HepG2 (cell line): ENCODE results near the gene CAMTA1. TPM values are rescaled to one million over a fixed set of nuclear protein-coding genes. Genes with fewer than 3 reads are reported as not detected.

Experiments used
- ATAC-seq: fragments of 200-7000 bp; cut with Tn5 transposase; 3 replicates; pipeline ENCODE4 v1.9.1; 2020; ENCODE audit warnings: mild to moderate bottlenecking, moderate library complexity
- BruUV-seq: library from RNA; stranded (reverse); fragments of 400-500 nt; replicated peaks from 2 replicates; lab custom pipeline; 2021; lab: Mats Ljungman, UMichigan
- CTCF ChIA-PET: fragments of 300-600 bp; formaldehyde crosslinking; extraction: SDS; loops from one replicate; lab custom pipeline; 2021; ENCODE audit warnings: low total read pairs, inconsistent platforms, low intra/inter-chr PET ratio; lab: Yijun Ruan, JAX
- POLR2A ChIA-PET: fragments of 350-600 bp; sonication (Branson Sonifier 250); formaldehyde crosslinking; loops from one replicate; lab custom pipeline; 2020; ENCODE audit warnings: antibody characterized with exemption, inconsistent platforms; lab: Yijun Ruan, JAX
- DNase-seq: peaks from one replicate; pipeline ENCODE4 v3.0.0-alpha.2; 2015; ENCODE audit warnings: low spot score
- FAIRE-seq: peaks from 3 replicates; lab custom pipeline; 2011; peaks lifted over from hg19 to GRCh38; lab: Jason Lieb, UNC
- H2AFZ ChIP-seq: one replicate; pipeline ENCODE4 v1.6.1; 2011; ENCODE audit warnings: low read length, inconsistent platforms
- H3K27ac ChIP-seq: fragments of 300-600 bp; 3 replicates; pipeline ENCODE4 v1.8.0; 2011; ENCODE audit warnings: mixed run types, mild to moderate bottlenecking, mixed read lengths, low read length, inconsistent platforms; ENCODE audit not compliant: insufficient read depth; ENCODE audit errors: extremely low read length
- H3K27me3 ChIP-seq, 2 experiments: fragments of 200-600 bp in 1 of 2; 2 replicates in 1 of 2; 3 replicates in 1 of 2; pipeline versions ENCODE4 v1.6.0 to v1.8.0; 2011; ENCODE audit warnings: low read length in 2 of 2, mild to moderate bottlenecking in 2 of 2, moderate library complexity in 2 of 2, inconsistent platforms in 1 of 2; ENCODE audit not compliant: insufficient read depth in 2 of 2, control insufficient read depth in 1 of 2
- H3K36me3 ChIP-seq, 2 experiments: fragments of 200-600 bp in 1 of 2; replicated peaks in 1 of 2; 2 replicates in 1 of 2; 3 replicates in 1 of 2; pipeline versions ENCODE4 v1.5.1 to v1.8.0; 2011; ENCODE audit warnings: low read length in 2 of 2, inconsistent platforms in 1 of 2; ENCODE audit not compliant: insufficient read depth in 2 of 2, control insufficient read depth in 1 of 2
- H3K4me1 ChIP-seq: 2 replicates; pipeline ENCODE4 v1.5.1; 2012; ENCODE audit warnings: low read length, inconsistent platforms; ENCODE audit not compliant: insufficient read depth
- H3K4me2 ChIP-seq: 2 replicates; pipeline ENCODE4 v1.6.0; 2011; ENCODE audit warnings: low read depth, low read length, inconsistent platforms
- H3K4me3 ChIP-seq, 3 experiments: fragments of 200-600 bp in 1 of 3; sonication (generic), shearing (Covaris generic) in 1 of 3; replicated peaks in 1 of 3; 2 replicates each; pipeline ENCODE4 v1.5.1; 2011 to 2016; ENCODE audit warnings: low read length in 3 of 3, inconsistent platforms in 2 of 3, low read depth in 2 of 3, mild to moderate bottlenecking in 2 of 3, control low read depth in 1 of 3, mixed read lengths in 1 of 3; ENCODE audit not compliant: insufficient read depth in 1 of 3
- H3K79me2 ChIP-seq: one replicate; pipeline ENCODE4 v1.6.1; 2011; ENCODE audit warnings: low read length, inconsistent platforms; ENCODE audit not compliant: insufficient read depth
- H3K9ac ChIP-seq: 2 replicates; pipeline ENCODE4 v1.6.0; 2011; ENCODE audit warnings: mild to moderate bottlenecking, low read depth, low read length, inconsistent platforms; ENCODE audit not compliant: insufficient read depth
- H3K9me3 ChIP-seq: 2 replicates; pipeline ENCODE4 v1.5.1; 2012; ENCODE audit warnings: mild to moderate bottlenecking, low read length
- H4K20me1 ChIP-seq: 2 replicates; pipeline ENCODE4 v1.6.0; 2011; ENCODE audit warnings: inconsistent platforms, mild to moderate bottlenecking, low read length, moderate library complexity; ENCODE audit not compliant: insufficient read depth
- FOXJ3 ChIP-seq: sonication (generic); formaldehyde crosslinking; IDR thresholded peaks from 2 replicates; pipeline ENCODE4 v1.4.0; 2020; ENCODE audit warnings: missing genetic modification reagents, mild to moderate bottlenecking, borderline replicate concordance
- GATAD1 ChIP-seq: IDR thresholded peaks from 2 replicates; pipeline ENCODE4 v1.6.1; 2016; ENCODE audit warnings: missing genetic modification reagents, missing compliant biosample characterization
- NCOR1 ChIP-seq: fragments of 200-600 bp; sonication (generic); IDR thresholded peaks from 2 replicates; pipeline ENCODE4 v1.7.0; 2017; ENCODE audit warnings: antibody characterized with exemption, low read length, borderline replicate concordance
- NPAS2 ChIP-seq: sonication (generic); formaldehyde crosslinking; IDR thresholded peaks from 2 replicates; pipeline ENCODE4 v1.8.0; 2022; ENCODE audit warnings: mild to moderate bottlenecking, missing genetic modification reagents, borderline replicate concordance
- PLRG1 ChIP-seq: fragments of 450-650 bp; conservative IDR thresholded peaks from 2 replicates; pipeline ENCODE4 v1.6.1; 2016
- ZNF468 ChIP-seq: sonication (generic); formaldehyde crosslinking; IDR thresholded peaks from 2 replicates; pipeline ENCODE4 v1.8.0; 2022; ENCODE audit warnings: mild to moderate bottlenecking, moderate library complexity, missing genetic modification reagents
- ZNF557 ChIP-seq: sonication (generic); formaldehyde crosslinking; IDR thresholded peaks from 2 replicates; pipeline ENCODE4 v1.4.0; 2020; ENCODE audit warnings: missing genetic modification reagents
- ZNF660 ChIP-seq: sonication (generic); formaldehyde crosslinking; IDR thresholded peaks from 2 replicates; pipeline ENCODE4 v1.5.1; 2020; ENCODE audit warnings: mild to moderate bottlenecking, low read depth, missing genetic modification reagents, borderline replicate concordance
- ZSCAN29 ChIP-seq: sonication (generic); formaldehyde crosslinking; conservative IDR thresholded peaks from 2 replicates; pipeline ENCODE4 v1.4.0; 2020; ENCODE audit warnings: mild to moderate bottlenecking, missing genetic modification reagents
- WGBS: methylation state at CpG from one replicate; pipeline ENCODE4 v1.1.6; 2017; ENCODE audit warnings: low lambda C conversion rate; 5-methylcytosine and 5-hydroxymethylcytosine counted together
- in situ Hi-C: cut with HindIII; loops from 2 replicates; pipeline ENCODE4 v1.10.0; 2017; ENCODE audit warnings: low pct_unique_long_range_greater_than_20kb; ENCODE audit not compliant: extremely low pct_ligation_motif_present
- intact Hi-C: fragments of 100-400 bp; cut with micrococcal nuclease; formaldehyde crosslinking; loops from one replicate; pipeline ENCODE4 v1.10.0; 2022; ENCODE audit not compliant: unreplicated experiment
- polyA plus RNA-seq, 8 experiments: library from polyadenylated mRNA; depleted of rRNA in 3 of 8; stranded (reverse) in 7 of 8; unstranded in 1 of 8; fragments of >200 nt; fragmentation: Illumina TruSeq in 4 of 8; extraction: Trizol in 4 of 8; gene quantifications; 2 replicates each; pipeline versions ENCODE4 v1.2.1 to v1.2.3, GENCODE V29; 2011 to 2016; ENCODE audit warnings: low read depth in 4 of 8, missing spikeins in 1 of 8, mixed read lengths in 1 of 8; ENCODE audit not compliant: insufficient read depth in 1 of 8
- total RNA-seq, 5 experiments: library from RNA; depleted of rRNA; stranded (reverse); fragments of >200 nt; fragmentation: Illumina TruSeq; extraction: Trizol; gene quantifications; 2 replicates each; pipeline ENCODE4 v1.2.3, GENCODE V29; 2016; ENCODE audit warnings: low read depth in 1 of 5
- TF ChIP-seq, protein P1 (sequence below): sonication (generic); formaldehyde crosslinking; IDR thresholded peaks from 2 replicates; pipeline ENCODE4 v1.4.0; 2020; ENCODE audit warnings: missing genetic modification reagents
- TF ChIP-seq, protein P2 (sequence below): sonication (generic); formaldehyde crosslinking; IDR thresholded peaks from 2 replicates; pipeline ENCODE4 v1.8.0; 2022; ENCODE audit warnings: mild to moderate bottlenecking, missing genetic modification reagents, moderate library complexity
- TF ChIP-seq, protein P3 (sequence below): sonication (generic); formaldehyde crosslinking; IDR thresholded peaks from 2 replicates; pipeline ENCODE4 v1.8.0; 2022; ENCODE audit warnings: low read depth, missing genetic modification reagents
- TF ChIP-seq, protein P4 (sequence below): fragments of 450-650 bp; IDR thresholded peaks from 2 replicates; pipeline ENCODE4 v1.6.1; 2017

The CAMTA1 gene
- total and polyA plus RNA-seq, 2 of the 13 experiments (the other 11 are each of a cell fraction or from before 2014, with no cell fraction given), result 25.0 to 36.4 TPM

DNA sequence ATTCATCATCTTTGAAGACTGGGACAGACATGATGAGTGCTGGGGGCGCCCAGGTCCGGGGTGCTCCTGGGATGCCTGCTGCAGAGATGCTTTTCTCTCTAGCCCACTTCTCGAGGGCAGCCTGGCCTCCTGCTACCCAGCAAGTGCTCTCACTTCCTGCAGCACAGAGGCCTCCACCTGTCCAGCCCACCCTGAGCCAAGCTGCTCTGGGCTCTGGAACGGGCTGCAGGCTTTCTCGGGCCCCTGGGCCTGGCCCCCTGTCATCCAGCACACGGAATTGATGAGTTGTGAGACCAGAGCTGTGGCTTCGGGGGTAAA is 516.4 kb downstream of the CAMTA1 start:
- TF ChIP-seq PLRG1, result no peak
- no peak for TF ChIP-seq ZNF468
- no peak for TF ChIP-seq FOXJ3 (CRISPR knock-in tag)
- TF ChIP-seq GATAD1 (CRISPR knock-in tag), result no peak
- TF ChIP-seq NPAS2 (CRISPR knock-in tag), result no peak
- no peak for TF ChIP-seq ZNF557 (CRISPR knock-in tag)
- TF ChIP-seq, protein P1, sequence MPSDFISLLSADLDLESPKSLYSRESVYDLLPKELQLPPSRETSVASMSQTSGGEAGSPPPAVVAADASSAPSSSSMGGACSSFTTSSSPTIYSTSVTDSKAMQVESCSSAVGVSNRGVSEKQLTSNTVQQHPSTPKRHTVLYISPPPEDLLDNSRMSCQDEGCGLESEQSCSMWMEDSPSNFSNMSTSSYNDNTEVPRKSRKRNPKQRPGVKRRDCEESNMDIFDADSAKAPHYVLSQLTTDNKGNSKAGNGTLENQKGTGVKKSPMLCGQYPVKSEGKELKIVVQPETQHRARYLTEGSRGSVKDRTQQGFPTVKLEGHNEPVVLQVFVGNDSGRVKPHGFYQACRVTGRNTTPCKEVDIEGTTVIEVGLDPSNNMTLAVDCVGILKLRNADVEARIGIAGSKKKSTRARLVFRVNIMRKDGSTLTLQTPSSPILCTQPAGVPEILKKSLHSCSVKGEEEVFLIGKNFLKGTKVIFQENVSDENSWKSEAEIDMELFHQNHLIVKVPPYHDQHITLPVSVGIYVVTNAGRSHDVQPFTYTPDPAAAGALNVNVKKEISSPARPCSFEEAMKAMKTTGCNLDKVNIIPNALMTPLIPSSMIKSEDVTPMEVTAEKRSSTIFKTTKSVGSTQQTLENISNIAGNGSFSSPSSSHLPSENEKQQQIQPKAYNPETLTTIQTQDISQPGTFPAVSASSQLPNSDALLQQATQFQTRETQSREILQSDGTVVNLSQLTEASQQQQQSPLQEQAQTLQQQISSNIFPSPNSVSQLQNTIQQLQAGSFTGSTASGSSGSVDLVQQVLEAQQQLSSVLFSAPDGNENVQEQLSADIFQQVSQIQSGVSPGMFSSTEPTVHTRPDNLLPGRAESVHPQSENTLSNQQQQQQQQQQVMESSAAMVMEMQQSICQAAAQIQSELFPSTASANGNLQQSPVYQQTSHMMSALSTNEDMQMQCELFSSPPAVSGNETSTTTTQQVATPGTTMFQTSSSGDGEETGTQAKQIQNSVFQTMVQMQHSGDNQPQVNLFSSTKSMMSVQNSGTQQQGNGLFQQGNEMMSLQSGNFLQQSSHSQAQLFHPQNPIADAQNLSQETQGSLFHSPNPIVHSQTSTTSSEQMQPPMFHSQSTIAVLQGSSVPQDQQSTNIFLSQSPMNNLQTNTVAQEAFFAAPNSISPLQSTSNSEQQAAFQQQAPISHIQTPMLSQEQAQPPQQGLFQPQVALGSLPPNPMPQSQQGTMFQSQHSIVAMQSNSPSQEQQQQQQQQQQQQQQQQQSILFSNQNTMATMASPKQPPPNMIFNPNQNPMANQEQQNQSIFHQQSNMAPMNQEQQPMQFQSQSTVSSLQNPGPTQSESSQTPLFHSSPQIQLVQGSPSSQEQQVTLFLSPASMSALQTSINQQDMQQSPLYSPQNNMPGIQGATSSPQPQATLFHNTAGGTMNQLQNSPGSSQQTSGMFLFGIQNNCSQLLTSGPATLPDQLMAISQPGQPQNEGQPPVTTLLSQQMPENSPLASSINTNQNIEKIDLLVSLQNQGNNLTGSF (CRISPR knock-in tag), result no peak
- TF ChIP-seq, protein P2, sequence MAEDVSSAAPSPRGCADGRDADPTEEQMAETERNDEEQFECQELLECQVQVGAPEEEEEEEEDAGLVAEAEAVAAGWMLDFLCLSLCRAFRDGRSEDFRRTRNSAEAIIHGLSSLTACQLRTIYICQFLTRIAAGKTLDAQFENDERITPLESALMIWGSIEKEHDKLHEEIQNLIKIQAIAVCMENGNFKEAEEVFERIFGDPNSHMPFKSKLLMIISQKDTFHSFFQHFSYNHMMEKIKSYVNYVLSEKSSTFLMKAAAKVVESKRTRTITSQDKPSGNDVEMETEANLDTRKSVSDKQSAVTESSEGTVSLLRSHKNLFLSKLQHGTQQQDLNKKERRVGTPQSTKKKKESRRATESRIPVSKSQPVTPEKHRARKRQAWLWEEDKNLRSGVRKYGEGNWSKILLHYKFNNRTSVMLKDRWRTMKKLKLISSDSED (CRISPR knock-in tag), result no peak
- TF ChIP-seq, protein P3, sequence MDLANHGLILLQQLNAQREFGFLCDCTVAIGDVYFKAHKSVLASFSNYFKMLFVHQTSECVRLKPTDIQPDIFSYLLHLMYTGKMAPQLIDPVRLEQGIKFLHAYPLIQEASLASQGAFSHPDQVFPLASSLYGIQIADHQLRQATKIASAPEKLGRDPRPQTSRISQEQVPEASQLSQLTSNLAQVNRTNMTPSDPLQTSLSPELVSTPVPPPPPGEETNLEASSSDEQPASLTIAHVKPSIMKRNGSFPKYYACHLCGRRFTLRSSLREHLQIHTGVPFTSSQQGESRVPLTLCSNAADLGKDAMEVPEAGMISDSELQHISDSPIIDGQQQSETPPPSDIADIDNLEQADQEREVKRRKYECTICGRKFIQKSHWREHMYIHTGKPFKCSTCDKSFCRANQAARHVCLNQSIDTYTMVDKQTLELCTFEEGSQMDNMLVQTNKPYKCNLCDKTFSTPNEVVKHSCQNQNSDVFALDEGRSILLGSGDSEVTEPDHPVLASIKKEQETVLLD (CRISPR knock-in tag), result no peak
- no peak for TF ChIP-seq NCOR1
- TF ChIP-seq ZNF660 (CRISPR knock-in tag), result no peak
- no peak for TF ChIP-seq ZSCAN29 (CRISPR knock-in tag)
- TF ChIP-seq, protein P4, sequence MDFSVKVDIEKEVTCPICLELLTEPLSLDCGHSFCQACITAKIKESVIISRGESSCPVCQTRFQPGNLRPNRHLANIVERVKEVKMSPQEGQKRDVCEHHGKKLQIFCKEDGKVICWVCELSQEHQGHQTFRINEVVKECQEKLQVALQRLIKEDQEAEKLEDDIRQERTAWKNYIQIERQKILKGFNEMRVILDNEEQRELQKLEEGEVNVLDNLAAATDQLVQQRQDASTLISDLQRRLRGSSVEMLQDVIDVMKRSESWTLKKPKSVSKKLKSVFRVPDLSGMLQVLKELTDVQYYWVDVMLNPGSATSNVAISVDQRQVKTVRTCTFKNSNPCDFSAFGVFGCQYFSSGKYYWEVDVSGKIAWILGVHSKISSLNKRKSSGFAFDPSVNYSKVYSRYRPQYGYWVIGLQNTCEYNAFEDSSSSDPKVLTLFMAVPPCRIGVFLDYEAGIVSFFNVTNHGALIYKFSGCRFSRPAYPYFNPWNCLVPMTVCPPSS, result no peak
- no TSS peak for BruUV-seq
- Histone ChIP-seq H3K27me3 (peaks cover 0 to 12% of the 10 kb centered on the region in 2 experiments; a peak in 1 of 5 replicates), H4K20me1 (no peaks in the 10 kb centered on the region), H3K4me1 (peaks cover 10% of the 10 kb centered on the region), H3K4me3 (no peak overlapping the region), H3K9ac (no peak overlapping the region), H2AFZ (no peak overlapping the region), H3K79me2 (no peaks in the 10 kb centered on the region), H3K36me3 (no peaks in the 10 kb centered on the region), H3K4me2 (no peak overlapping the region), H3K27ac (no peak overlapping the region), H3K9me3 (peaks cover 5% of the 10 kb centered on the region; the same call in 1 of the 2 replicates)
- in situ Hi-C loops (no loop called here), intact Hi-C loops (no loop called here)
- WGBS, result 16% methylated on average over 3 of the region's 7 CpGs
- no peak for ATAC-seq
- ChIA-PET POLR2A (no interaction called here), CTCF (no interaction called here)
- no peak for FAIRE-seq
- no peak for DNase-seq
